AG09319 (cell line): ENCODE results near the gene PARD3B.

Source experiments
- DNase-seq: peaks from one replicate; pipeline ENCODE4 v3.0.0-alpha.2; 2010; ENCODE audit warnings: low read depth; ENCODE audit errors: extremely low read depth
- CTCF ChIP-seq: IDR thresholded peaks from 2 replicates; pipeline ENCODE4 v1.5.1; 2011; ENCODE audit warnings: low read depth, mild to moderate bottlenecking, inconsistent platforms, low read length, moderate library complexity

PARD3B gene

GRCh38 chr2:205175831-205176230, 630.6 kb downstream of the PARD3B start:
- TF ChIP-seq CTCF: no peak
- DNase-seq: no peak

- DNase-seq: no peak
- TF ChIP-seq CTCF: no peak
Observed at GRCh38 chr2:205176546-205176945, 631.3 kb downstream of the PARD3B start.

- no peak for TF ChIP-seq CTCF
- peak; percentile 18 for DNase-seq
Observed at GRCh38 chr2:205177546-205177945, 632.3 kb downstream of the PARD3B start.

- TF ChIP-seq CTCF: no peak
- no peak for DNase-seq
Observed at GRCh38 chr2:205180730-205181129, 635.5 kb downstream of the PARD3B start.

- no peak for TF ChIP-seq CTCF
- no peak for DNase-seq
Observed at GRCh38 chr2:205187731-205188130, 642.5 kb downstream of the PARD3B start.

GRCh38 chr2:205188239-205189138, 643.2 kb downstream of the PARD3B start:
- TF ChIP-seq CTCF: no peak
- peak; percentile 70 for DNase-seq

GRCh38 chr2:205189301-205189700, 644.0 kb downstream of the PARD3B start:
- TF ChIP-seq CTCF: no peak
- no peak for DNase-seq
